Ammon's horn (tissue), 1 donor: ENCODE measurements around the gene ACACB.

Source experiments
- DNase-seq: peaks from one replicate; pipeline ENCODE4 v3.0.0-alpha.2; 2016; ENCODE audit warnings: low spot score

ACACB gene

DNA sequence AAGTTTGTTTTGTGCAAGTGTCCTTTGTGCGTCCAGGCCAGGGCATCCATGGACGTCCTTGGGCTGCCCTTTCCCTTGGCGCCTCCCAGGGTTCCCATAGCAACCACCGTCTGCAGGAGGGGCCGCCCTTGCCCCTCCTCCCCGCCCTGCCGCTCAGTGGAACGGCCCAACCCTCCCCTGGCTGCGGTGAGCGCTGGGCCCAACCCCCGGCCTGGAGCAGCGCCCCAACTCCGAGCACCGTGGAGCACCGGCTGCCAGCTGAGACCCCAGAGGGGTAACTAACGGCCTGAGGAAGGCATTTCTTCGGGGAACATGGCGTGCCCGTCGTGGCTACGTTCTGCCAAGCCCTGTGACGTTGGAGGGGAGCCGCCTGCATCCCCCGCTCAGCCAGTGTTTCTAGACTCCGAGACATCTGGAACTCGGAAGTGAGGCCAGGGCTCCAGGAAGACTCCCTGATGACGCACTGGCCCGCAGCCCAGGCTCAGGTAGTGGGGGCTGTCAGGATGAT, 5.3 kb upstream of the ACACB start:
- peak; percentile 96 for DNase-seq

DNA sequence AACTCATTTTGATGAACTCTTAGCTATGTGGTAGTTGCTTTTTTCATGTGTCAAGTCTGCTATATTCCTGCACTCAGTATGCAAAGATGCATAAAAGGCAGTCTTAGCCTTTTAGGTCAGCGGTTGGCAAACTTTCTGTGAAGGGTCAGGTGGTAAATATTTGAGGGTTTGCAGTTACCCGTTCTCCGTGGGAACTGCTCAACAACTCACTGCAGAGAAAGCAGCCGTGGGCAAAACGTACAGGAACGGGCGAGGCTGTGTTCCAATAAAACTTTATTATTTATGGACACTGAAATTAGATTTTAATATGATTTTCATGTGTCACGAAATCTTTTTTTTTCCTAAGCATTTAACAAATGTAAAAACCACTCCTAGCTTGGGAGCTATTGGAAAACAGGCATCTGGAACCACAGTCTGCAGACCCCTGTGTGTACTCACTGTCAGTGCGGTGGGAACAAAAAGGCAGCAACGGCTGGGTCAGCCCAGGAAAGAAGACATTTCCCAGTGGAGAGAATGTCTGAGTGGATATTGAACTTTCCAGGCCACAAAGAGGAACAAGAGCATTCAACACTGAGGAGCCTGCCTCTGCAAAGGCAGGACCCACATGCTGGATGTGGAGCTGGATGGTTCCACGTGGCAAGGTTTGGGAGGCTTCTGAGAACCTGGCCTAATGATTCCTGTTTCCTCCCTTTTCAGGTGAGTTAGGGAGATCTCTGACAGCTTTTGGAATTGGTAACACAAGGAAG, 3.5 kb upstream of the ACACB start:
- no peak for DNase-seq

DNA sequence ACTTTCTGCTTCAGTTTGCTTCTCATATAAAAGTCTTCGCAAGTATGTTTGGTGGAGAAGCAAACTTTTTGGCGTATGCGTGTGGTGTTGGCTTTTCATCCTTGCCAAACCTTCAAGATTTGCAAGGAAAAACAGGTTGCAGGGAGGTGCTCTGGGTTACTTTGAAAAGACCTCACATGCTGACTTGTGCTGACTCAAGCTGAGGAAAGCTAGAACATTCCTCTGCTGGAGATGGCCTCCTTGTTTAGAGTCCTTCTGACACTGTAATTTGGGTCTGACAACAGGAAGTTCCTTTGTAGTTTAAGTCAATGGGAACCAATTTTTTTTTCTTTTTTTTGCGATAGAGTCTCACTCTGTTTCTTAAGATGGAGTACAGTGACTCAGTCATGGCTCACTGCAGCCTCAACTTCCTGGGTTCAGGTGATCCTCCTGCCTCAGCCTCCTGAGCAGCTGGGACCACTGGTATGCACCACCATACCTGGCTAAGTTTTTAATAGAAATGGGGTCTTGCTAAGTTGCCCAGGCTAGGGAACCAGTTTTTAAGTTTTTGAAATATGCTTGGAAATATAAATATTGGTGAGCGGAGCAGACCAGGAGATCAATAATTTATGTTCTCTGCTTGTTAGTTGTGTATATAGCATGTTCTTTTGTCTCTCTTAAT, 2.6 kb upstream of the ACACB start:
- DNase-seq: no peak

DNA sequence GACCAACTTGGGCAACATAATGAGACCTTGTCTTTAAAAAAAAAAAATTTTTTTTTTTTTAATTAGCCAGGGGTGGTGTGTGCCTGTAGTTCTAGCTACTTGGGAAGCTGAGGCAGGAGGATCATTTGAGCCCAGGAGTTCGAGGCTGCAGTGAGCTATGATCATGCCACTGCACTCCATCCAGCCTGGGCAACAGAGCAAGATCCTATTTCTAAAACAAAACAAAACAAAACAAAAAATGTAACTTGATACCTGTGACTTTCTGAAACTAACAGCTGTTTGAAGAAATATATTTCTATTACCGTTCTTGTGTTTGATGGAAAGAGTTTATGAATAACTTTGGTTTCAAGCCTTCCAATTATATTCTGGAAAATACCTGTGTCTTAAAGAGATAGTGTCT, 1.7 kb upstream of the ACACB start:
- no peak for DNase-seq

DNA sequence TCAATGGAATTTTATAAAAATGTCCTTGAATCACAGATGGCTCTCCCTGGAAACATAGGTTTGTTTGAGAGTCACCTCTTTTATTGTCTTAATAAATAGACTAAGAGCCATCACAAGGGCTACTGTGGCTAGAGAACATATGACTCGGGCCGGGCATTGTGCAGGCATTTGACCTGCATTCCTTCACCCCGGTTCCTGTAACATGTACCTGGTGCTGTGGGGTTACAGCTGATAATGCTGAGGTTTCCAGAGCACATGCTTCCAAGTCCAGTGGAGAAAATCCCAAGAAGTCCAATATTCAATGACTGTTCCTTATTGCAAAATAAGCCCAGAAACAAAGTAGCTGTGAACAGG, 1.0 kb upstream of the ACACB start:
- DNase-seq: no peak

DNA sequence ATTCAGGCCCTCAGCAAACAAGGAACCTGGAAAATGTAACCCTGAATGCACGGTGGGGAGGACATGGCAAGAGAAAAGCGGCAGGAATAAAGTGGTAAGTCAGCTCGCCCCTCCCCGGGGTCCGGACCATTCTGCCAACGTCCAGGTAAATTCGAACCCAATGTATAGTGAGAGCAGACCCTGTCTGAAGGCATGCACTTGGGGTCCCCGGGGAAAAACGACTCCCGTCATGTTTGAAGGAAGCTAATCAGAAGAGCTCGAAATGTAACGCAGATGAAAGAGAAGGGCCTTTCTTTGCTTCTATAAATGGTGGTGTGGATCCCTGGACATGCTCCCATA, 193 bp downstream of the ACACB start:
- no peak for DNase-seq

DNA sequence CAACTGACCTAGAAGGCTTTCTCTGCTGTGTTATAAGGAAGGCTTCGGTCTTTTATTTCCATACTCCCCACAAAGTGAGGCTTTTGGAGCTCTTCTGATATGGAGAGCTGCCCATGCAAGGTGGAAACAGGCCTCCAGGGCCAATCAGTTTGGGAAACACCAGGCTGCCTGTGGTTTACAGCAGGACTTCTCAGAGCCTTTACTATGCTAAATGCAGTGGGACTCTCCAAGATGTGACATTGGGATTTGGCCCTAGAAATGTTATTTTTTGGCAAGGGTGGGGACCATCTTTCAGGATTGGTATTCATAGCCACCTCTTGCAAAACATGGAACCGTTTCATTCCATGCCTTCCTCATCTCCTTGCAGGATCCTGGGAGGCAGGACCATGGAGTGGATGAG, 3.7 kb downstream of the ACACB start:
- no peak for DNase-seq

DNA sequence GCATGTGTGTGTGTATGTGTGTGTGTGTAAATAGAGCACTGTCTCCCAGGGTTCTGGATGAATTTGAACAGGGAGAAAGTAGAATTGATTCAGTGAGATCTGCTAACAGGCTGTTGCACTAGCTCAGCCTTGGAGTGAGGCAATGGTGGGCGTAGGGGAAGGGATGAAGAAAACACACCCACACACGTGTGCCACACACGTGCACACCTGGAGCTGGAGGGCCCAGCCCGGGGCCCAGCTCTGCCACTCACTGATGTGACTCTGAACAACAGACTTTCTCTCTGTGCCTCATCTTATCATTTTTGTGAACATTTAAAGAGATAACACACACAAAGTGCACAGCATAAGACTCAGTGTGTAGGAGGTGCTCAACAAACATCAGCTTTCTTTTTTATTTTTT, 4.2 kb downstream of the ACACB start:
- DNase-seq: no peak

DNA sequence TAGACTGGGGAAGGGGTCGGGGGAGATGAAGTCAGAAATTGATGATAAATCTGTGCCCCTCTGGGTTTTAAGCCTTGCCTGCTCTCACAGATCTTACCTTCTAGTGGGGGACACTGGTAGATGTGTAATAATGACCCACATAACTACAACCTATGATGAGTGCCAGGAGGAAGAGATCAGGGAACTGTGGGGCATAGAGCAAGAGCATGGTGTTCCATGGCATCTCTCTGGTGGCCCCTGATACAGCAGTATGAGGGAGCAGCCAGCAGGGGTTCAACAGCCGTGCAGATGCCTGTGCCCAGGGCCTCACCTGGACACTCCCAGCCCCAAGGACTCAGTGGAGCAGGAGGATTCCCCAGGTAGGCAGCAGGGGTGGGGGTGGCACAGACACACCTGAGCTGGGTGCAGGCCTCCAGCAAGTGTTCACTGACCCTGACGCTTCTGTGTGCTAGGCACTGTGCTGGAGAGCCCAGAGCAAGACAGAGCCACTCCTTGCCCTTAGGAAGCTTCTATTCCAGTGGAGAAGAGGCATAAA, 5.0 kb downstream of the ACACB start:
- DNase-seq: no peak

DNA sequence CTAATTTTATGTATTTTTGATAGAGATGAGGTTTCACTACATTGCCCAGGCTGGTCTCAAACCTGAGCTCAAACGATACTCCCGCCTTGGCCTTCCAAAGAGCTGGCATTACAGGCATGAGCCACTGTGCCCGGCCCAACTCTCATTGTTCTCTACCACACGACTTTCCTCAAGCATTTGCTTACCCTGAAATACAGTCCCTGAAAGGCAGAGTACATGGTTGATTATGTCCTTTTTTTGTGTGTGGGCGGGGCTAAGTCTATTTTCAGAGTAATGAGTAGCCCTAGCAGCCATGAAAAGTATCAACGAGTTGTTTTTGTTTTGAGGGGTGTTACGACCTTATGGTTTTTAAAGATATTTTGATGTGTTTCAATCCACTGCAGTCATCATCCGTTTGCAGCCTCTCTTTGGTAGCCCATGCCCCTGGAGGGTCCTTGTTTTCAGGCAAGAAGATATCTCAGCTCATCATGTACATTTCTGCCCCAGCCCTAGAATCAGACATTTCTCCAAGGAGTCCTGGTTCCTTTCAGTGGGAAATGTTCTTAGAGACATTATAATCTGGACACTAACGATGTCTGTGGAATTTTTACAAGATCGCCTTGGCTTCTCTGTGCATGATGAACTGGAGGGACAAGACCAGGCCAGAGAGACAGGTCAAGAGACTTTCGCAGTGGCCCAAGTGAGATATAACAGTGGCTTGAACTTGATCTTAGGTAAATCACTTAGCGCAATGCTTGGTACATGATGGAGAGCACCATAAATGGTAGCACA, 8.7 kb downstream of the ACACB start:
- DNase-seq: no peak

DNA sequence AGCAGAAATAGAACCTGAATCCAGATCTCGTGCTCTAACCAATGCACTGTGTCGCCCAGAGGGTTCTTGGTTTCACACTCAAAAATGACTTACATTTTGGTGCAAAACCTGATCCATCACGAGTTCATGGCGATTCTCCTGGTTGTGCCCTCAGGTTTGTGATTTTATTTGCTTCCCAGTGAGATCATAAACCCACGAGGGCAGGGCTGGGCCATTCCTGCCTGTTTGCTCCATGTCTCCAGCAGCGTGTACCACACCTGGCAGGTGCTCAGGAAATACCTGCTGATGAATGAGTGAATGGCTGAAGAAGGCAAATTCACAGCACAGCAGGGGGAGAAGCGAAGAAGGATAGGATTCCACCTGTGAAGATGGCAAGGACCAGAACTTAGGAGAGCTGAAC, 9.4 kb downstream of the ACACB start:
- no peak for DNase-seq

DNA sequence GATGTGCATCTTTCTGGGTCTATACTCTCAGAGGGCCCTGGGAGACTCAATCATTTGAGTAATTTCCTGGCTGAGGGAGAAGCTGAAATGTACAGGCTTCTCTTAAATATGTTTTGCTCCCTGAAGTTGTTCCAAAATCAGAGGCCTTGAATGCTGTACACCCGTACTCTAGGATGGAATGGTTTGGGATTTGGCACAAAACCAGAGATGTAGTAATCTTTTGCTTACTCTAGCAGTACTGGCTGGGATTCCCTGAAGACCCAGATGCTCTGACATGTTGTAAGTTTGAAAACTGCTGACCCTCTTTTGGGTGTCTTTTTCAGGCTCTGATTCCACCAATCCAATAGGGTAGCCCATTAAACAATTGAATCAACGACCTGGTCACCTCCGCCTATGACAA, 10.4 kb downstream of the ACACB start:
- no peak for DNase-seq

DNA sequence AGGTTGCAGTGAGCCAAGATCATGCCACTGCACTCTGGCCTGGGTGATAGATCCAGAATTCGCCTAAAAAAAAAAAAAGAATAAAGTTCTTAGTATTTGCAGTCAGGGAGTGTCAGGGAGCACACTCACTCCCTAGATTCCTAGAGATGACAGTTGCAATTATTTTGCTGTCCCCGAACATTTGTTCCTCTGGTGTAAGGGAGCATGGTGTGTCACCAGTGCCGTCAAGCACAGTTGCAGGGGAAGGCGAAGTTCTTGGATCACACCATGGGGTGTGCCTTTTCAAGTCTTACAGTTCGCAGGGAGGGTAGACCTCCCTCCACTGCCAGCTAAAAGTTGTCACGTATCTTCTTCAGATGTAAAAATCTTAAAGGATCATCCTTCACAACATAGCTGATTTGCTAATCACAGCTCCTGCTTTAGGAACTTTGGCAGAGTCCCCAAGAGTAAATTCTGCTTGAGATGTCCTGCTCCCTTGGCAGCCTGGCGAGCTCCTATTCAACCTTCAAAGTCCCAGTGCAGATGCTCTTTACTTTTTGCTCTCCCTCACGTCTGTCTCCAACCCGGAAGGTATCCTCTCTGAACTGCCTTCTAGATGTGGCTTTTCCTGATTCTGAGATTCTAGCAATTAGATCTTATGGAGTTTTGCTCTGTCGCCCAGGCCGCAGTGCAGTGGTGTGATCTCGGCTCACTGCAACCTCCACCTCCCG, 11.3 kb downstream of the ACACB start:
- no peak for DNase-seq

DNA sequence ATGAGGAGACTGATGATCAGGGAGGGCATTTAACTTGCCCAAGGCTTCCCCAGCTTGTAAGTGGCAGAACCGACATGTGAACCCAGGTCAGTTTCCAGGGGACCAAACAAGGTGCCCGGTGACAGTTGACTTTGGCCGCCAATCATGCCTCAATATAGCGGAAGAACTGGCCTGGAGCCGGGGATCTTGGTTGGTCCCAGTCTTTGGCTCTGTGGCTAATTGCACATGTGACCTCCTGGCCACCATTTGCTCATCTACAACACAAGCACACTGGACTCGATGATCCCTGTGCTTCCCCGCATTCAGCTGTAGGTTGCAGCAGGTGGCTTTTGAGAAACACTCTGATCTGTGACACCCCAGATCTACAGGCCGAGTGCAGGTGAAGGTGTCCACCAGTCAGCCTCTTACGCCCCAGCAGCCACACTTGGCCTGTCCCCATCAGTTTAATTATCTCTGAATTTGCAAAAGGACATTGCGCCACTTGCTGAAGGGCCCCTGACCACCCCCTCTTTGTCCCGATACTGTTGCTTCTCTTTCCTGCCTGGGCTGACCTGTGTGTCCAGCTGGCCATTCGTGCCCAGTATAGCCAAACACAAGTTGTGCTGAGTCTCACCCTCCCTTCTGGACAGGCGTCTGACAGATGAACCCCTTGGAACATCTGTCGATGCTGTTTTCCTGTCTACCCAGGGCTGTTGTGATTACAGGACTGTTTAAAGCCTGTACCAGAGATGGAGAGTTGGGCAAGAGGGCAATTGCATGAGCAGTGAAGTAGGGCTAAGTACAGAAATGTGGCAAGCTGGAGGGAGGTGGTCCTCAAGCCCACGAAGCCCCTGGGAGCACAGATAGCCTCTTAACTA, 14.1 kb downstream of the ACACB start:
- DNase-seq: no peak

DNA sequence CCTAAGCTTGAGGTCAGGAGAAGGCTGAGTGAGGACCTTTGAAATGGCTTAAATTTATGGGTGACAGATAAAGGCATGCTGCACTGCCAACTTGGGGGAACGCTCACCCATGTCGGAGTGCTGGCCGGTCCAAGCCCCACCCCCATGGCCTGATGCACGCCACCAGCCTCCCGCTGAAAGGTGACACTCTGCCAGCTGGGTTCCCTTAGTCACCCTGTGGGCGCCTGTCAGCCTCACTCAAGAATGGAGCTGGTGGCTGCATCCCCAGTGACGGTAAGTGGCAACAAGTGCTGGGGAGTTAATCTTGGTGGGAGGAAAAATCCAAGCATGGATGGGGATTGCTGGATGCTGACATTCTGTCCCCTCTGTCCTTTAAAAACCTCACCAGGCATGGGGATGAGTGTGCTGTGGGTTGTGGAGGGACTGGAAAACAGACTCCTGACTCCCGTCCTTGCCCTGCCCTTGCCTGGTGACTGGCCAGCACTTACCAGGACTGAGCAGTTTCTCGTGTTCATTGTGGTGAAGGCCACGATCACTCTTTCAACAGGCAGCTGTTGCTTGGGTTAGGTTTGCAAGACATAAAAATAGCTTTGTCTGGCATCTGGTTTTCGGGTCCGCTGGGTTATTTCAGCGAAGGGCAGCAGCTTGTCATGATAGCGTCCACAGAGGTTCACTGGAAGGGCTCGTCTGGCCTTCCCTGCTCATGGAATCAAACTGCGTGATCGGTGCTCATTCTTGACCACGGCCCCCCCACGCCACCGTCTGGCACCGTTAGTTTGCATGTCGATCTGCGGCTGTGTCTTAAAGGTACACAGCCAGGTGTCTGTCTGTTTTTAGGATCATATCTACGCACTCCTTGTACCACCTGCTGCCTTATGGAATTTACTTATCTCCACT, 15.0 kb downstream of the ACACB start:
- DNase-seq: no peak

DNA sequence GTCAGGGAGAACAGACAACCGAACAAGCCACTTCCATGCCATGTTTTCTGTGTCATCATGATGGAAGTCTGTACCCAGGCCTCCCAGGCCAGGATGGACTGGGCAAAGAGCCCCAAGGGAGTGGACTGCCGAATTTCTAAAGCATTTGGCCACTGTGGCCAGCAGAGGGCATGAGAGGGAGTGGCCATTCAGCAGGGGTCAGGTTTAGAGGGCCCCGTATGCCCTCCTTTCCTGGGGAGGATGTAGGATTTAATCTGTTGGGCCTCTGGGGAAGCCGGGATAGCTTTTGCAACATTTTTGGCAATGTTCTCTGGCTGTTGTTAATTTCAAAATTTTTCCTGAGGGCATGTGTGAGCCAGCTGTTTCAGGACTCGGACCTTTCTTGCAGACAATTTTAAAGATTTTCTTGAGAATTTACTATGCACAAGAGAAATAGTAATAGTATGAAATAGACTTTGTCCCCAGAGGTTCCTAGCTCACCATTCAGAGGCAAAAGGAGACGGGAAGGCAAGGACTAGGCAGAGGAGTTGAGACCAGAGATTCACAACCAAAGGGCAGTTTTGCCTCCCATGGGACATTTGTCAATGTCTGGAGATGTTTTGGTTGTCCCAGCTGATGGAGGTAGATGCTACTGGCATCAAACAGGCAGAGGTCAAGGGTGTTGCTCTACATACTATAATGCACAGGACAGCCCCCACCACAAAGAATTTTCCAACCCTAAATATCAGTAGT, 18.0 kb downstream of the ACACB start:
- no peak for DNase-seq

DNA sequence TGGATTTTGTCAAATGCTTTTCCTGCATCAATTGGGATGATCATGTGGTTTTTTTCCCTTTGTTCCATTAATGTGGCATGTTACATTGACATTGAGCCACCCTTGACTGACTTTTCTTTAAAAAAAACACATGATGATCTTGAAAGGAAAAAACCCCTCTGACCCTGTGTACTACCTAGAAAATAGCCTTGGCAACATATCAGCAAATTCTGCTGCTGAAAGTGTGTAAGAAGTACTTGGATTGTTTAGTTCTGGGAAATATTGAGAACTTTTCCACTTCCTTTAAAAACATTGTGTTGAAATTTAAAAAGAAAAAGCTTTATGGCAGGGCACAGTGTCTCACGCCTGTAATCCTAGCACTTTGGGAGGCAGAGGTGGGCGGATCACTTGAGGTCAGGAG, 20.7 kb downstream of the ACACB start:
- no peak for DNase-seq

DNA sequence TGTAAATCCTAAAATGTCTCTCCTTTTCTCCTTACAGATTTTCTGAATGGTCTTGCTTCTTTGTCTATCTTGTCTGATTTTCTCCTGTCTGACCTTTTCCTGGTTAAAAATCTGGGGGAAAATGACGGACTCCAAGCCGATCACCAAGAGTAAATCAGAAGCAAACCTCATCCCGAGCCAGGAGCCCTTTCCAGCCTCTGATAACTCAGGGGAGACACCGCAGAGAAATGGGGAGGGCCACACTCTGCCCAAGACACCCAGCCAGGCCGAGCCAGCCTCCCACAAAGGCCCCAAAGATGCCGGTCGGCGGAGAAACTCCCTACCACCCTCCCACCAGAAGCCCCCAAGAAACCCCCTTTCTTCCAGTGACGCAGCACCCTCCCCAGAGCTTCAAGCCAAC, 23.0 kb downstream of the ACACB start:
- no peak for DNase-seq

DNA sequence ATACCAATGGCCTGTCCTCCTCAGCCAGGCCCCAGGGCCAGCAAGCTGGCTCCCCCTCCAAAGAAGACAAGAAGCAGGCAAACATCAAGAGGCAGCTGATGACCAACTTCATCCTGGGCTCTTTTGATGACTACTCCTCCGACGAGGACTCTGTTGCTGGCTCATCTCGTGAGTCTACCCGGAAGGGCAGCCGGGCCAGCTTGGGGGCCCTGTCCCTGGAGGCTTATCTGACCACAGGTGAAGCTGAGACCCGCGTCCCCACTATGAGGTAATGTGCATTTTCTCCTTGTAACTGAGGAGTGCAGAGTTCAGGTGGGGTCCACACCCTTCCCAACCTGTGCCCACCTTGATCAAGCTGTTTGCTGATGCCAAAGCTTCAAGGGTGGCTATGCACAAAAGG, 23.4 kb downstream of the ACACB start:
- no peak for DNase-seq

DNA sequence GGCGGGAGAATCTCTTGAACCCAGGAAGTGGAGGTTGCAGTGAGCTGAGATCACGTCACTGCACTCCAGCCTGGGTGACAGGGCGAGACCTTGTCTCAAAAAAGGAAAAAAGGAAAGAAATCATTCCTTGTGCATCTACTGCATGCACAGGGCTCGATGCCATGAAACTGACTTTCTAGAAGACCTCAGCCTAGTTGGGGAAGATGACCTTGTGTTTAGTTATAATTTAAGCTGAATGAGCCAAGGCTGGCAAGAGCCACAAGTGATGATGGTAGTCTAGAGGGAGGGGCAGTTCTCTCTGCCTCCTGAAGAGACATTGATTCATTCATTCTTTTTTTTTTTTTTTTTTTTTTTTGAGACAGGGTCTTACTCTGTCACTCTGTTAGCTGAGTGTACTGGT, 24.2 kb downstream of the ACACB start:
- DNase-seq: no peak
